GM12873 (cell line): Measurements from ENCODE around the gene C1QB.

ENCODE experiments used
- CTCF ChIP-seq: IDR thresholded peaks from 2 replicates; pipeline ENCODE4 v1.5.1; 2012; ENCODE audit warnings: low read depth, mild to moderate bottlenecking, moderate library complexity, low read length, control low read depth; ENCODE audit not compliant: insufficient read depth; ENCODE audit errors: missing control alignments

Gene C1QB

GRCh38 chr1:22641906-22642636 lies 11.0 kb upstream of the C1QB start:
- peak; percentile 88 for TF ChIP-seq CTCF

GRCh38 chr1:22643381-22643780 lies 9.7 kb upstream of the C1QB start, which contains the start of gene C1QC:
Gene C1QC (plus strand): TSS chr1:22643633. CDS start chr1:22644024, 391 bp downstream.
- no peak for TF ChIP-seq CTCF

GRCh38 chr1:22643928-22644327 lies 9.1 kb upstream of the C1QB start:
- TF ChIP-seq CTCF: no peak

GRCh38 chr1:22645931-22646330 lies 7.1 kb upstream of the C1QB start:
- TF ChIP-seq CTCF: no peak

- no peak for TF ChIP-seq CTCF
Measured at GRCh38 chr1:22646384-22646783, 6.7 kb upstream of the C1QB start.

GRCh38 chr1:22650089-22650693 lies 2.8 kb upstream of the C1QB start:
- TF ChIP-seq CTCF: peak; percentile 7

GRCh38 chr1:22651941-22652856 lies 837 bp upstream of the C1QB start:
- TF ChIP-seq CTCF: no peak
